Trophoblast cell (in vitro differentiated cells and primary cell): ENCODE measurements around the gene UPF1.
"Not testable (repeated sequence)": the region's sequence is repeated elsewhere in the genome, so short reads cannot be mapped to it uniquely, and the experiment has no call there.

Experiments used
- DNase-seq, 2 donors: peaks; one replicate each; pipeline ENCODE4 v3.0.0-alpha.2; 2016
- H2AFZ ChIP-seq: 2 replicates; pipeline ENCODE4 v1.6.1; 2013; ENCODE audit warnings: low read length, moderate library complexity, mild to moderate bottlenecking; ENCODE audit not compliant: insufficient read depth, poor library complexity
- H2AK5ac ChIP-seq: 2 replicates; pipeline ENCODE4 v1.6.1; 2013; ENCODE audit warnings: mild to moderate bottlenecking, low read length
- H2BK120ac ChIP-seq: 2 replicates; pipeline ENCODE4 v1.6.1; 2013; ENCODE audit warnings: low read length, mild to moderate bottlenecking, moderate library complexity; ENCODE audit not compliant: insufficient read depth, poor library complexity
- H2BK12ac ChIP-seq: 2 replicates; pipeline ENCODE4 v1.6.1; 2013; ENCODE audit warnings: mild to moderate bottlenecking, low read length, moderate library complexity
- H2BK5ac ChIP-seq: 2 replicates; pipeline ENCODE4 v1.6.1; 2013; ENCODE audit warnings: low read length, low read depth, moderate library complexity, mild to moderate bottlenecking; ENCODE audit not compliant: poor library complexity
- H3K14ac ChIP-seq: 2 replicates; pipeline ENCODE4 v1.6.1; 2013; ENCODE audit warnings: mild to moderate bottlenecking, low read length
- H3K18ac ChIP-seq: 2 replicates; pipeline ENCODE4 v1.6.1; 2013; ENCODE audit warnings: mild to moderate bottlenecking, low read length
- H3K23ac ChIP-seq: 2 replicates; pipeline ENCODE4 v1.6.1; 2013; ENCODE audit warnings: low read length
- H3K27ac ChIP-seq: 2 replicates; pipeline ENCODE4 v1.5.1; 2013; ENCODE audit warnings: low read depth, mild to moderate bottlenecking, inconsistent platforms, low read length, moderate library complexity
- H3K27me3 ChIP-seq: 2 replicates; pipeline ENCODE4 v1.6.1; 2013; ENCODE audit warnings: inconsistent platforms, mild to moderate bottlenecking, low read length, moderate library complexity; ENCODE audit not compliant: insufficient read depth
- H3K36me3 ChIP-seq, 2 experiments: 1 replicate in 1 of 2; 2 replicates in 1 of 2; pipeline ENCODE4 v1.6.1; 2013; ENCODE audit warnings: low read length in 2 of 2, mild to moderate bottlenecking in 2 of 2, moderate library complexity in 1 of 2; ENCODE audit not compliant: insufficient read depth in 2 of 2, control insufficient read depth in 1 of 2
- H3K4ac ChIP-seq: 2 replicates; pipeline ENCODE4 v1.6.1; 2013; ENCODE audit warnings: low read depth, mild to moderate bottlenecking, low read length, moderate library complexity
- H3K4me1 ChIP-seq, 2 experiments: 1 replicate in 1 of 2; 2 replicates in 1 of 2; pipeline ENCODE4 v1.6.1; 2013; ENCODE audit warnings: low read length in 2 of 2, mild to moderate bottlenecking in 2 of 2, moderate library complexity in 1 of 2; ENCODE audit not compliant: insufficient read depth in 2 of 2, control insufficient read depth in 1 of 2
- H3K4me2 ChIP-seq: 2 replicates; pipeline ENCODE4 v1.6.1; 2013; ENCODE audit warnings: inconsistent platforms, mild to moderate bottlenecking, low read length, moderate library complexity
- H3K4me3 ChIP-seq: 2 replicates; pipeline ENCODE4 v1.5.1; 2013; ENCODE audit warnings: mild to moderate bottlenecking, low read depth, low read length, inconsistent platforms
- H3K79me1 ChIP-seq: one replicate; pipeline ENCODE4 v1.6.1; 2013; ENCODE audit warnings: low read length
- H3K79me2 ChIP-seq: 2 replicates; pipeline ENCODE4 v1.6.1; 2013; ENCODE audit warnings: low read length, mild to moderate bottlenecking; ENCODE audit not compliant: control insufficient read depth, insufficient read depth, poor library complexity
- H3K9ac ChIP-seq: 2 replicates; pipeline ENCODE4 v1.6.1; 2013; ENCODE audit warnings: mild to moderate bottlenecking, low read length
- H3K9me3 ChIP-seq: 2 replicates; pipeline ENCODE4 v1.6.1; 2013; ENCODE audit warnings: low read depth, mild to moderate bottlenecking, control low read depth, inconsistent platforms, low read length; ENCODE audit not compliant: insufficient read depth
- H4K12ac ChIP-seq: 2 replicates; pipeline ENCODE4 v1.6.1; 2013; ENCODE audit warnings: low read depth, mild to moderate bottlenecking, low read length, moderate library complexity
- H4K8ac ChIP-seq: 2 replicates; pipeline ENCODE4 v1.6.1; 2013; ENCODE audit warnings: low read depth, mild to moderate bottlenecking, low read length, moderate library complexity
- H4K91ac ChIP-seq: one replicate; pipeline ENCODE4 v1.6.1; 2013; ENCODE audit warnings: low read depth, mild to moderate bottlenecking, low read length, moderate library complexity
- WGBS: extraction: QIAGEN DNeasy Blood & Tissue Kit; methylation state at CpG from one replicate; pipeline ENCODE4 v1.1.7; 2013; ENCODE audit warnings: missing lambda C conversion rate; ENCODE audit not compliant: insufficient read length, insufficient coverage; ENCODE audit errors: extremely low coverage; 5-methylcytosine and 5-hydroxymethylcytosine counted together

UPF1 gene

DNA sequence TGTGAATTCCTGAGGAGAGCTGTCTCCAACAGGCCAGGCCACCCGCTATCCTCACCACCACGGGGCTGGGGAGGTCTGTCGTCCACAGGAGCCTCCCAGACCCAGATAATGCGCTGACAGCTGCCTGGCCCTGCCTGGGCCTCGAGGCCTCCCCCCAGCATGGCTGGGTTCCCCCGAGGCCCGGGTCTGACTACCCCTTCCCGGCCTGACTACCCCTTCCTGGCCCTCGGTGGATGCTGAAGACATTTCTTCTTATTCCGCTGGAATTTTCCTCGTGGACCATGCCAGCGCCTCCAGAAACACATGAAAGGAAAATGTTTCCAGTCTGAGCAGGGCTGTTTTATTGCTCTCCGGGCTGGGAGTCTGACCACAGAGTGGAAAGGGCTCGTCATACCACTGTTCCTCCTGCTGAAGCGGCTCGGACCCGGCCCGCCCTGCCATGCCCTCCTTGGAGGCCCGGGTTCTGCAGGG is 23.9 kb upstream of the UPF1 start:
- Histone ChIP-seq H2AK5ac (no peak overlapping the region), H3K27me3 (no peaks in the 10 kb centered on the region), H4K12ac (no peak overlapping the region), H3K36me3 (no peaks in the 10 kb centered on the region), H3K18ac (no peak overlapping the region), H3K14ac (no peak overlapping the region), H4K91ac (no peak overlapping the region), H3K79me1 (no peaks in the 10 kb centered on the region), H3K9ac (no peak overlapping the region), H3K4ac (no peak overlapping the region), H3K79me2 (no peaks in the 10 kb centered on the region), H3K23ac (no peak overlapping the region), H3K9me3 (no peaks in the 10 kb centered on the region), H2BK5ac (no peak overlapping the region), H3K4me1 (no peaks in the 10 kb centered on the region), H3K27ac (no peak overlapping the region), H4K8ac (no peak overlapping the region), H2AFZ (no peak overlapping the region), H2BK12ac (no peak overlapping the region), H2BK120ac (no peak overlapping the region), H3K4me2 (no peak overlapping the region), H3K4me3 (no peak overlapping the region)
- DNase-seq: no peak
- WGBS: no CpG with 5 or more reads among the region's 19 CpGs

DNA sequence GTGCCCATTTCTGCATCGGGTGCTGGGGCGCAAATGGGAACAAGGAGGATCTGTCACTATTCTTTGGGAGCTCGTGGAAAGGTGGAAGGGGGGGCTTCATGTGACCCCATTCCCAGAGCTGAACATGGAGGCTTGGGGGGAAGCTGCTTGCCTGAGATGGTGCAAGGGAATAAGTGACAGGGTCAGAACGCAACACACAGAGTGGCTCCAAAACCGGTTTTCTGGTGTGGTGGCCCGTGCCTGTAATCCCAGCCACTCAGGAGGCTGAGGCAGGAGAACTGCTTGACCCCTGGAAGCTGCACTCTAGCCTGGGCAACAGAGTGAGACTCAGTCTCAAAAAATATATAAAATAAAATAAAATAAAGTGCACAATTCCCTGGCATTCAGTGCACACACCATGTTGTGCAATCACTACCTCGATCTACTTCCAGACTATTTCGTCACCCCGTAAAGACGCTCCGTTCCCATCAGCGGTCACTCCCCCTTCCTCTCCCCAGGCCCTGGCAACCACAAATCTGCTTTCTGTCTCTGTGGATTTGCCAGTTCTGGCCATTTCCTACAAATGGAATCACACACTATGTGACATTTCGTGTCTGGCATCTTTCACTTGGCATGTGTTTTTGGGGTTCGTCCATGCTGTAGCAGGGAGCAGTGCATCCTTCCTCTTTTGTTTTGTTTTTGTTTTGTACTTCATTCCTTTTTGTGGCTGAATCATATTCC is 22.4 kb upstream of the UPF1 start:
- peak in 1 of 2 donors; percentile 16 for DNase-seq

DNA sequence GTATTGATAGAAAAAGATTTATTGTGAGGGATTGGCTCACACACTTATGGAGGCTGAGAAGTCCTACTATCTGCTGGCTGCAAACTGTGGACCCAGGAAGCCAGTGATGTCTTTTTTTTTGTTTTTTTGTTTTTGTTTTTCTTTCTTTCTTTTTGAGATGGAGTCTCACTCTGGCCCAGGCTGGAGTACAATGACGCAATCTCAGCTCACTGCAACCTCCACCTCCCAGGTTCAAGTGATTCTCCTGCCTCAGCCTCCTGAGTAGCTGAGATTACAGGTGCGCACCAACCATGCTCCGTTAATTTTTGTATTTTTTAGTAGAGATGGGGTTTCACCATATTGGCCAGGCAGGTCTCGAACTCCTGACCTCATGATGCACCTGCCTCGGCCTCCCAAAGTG is 20.1 kb upstream of the UPF1 start:
- not testable (repeated sequence) for H2BK5ac ChIP-seq, H3K27me3 ChIP-seq
- no CpG with 5 or more reads among the region's 5 CpGs for WGBS

More for the DNA sequence above, 22.4 kb upstream of the UPF1 start:
- H3K27me3 ChIP-seq: no peaks in the 10 kb centered on the region
- H2BK12ac ChIP-seq: no peak overlapping the region
- H4K91ac ChIP-seq: no peak overlapping the region
- H2BK5ac ChIP-seq: no peak overlapping the region
- H3K14ac ChIP-seq: no peak overlapping the region
- H3K4me2 ChIP-seq: no peak overlapping the region
- H3K4me3 ChIP-seq: no peak overlapping the region
- H3K79me1 ChIP-seq: no peaks in the 10 kb centered on the region
- no peak overlapping the region for H2AFZ ChIP-seq
- no peak overlapping the region for H3K18ac ChIP-seq
- no peak overlapping the region for H3K4ac ChIP-seq
- H3K9ac ChIP-seq: no peak overlapping the region
- no peak overlapping the region for H2BK120ac ChIP-seq
- no peak overlapping the region for H2AK5ac ChIP-seq
- no peaks in the 10 kb centered on the region for H3K79me2 ChIP-seq
- H3K36me3 ChIP-seq: no peaks in the 10 kb centered on the region
- no peak overlapping the region for H4K8ac ChIP-seq
- no peaks in the 10 kb centered on the region for H3K9me3 ChIP-seq
- H3K23ac ChIP-seq: no peak overlapping the region
- no CpG with 5 or more reads among the region's 14 CpGs for WGBS
- no peaks in the 10 kb centered on the region for H3K4me1 ChIP-seq
- no peak overlapping the region for H4K12ac ChIP-seq
- H3K27ac ChIP-seq: no peak overlapping the region

DNA sequence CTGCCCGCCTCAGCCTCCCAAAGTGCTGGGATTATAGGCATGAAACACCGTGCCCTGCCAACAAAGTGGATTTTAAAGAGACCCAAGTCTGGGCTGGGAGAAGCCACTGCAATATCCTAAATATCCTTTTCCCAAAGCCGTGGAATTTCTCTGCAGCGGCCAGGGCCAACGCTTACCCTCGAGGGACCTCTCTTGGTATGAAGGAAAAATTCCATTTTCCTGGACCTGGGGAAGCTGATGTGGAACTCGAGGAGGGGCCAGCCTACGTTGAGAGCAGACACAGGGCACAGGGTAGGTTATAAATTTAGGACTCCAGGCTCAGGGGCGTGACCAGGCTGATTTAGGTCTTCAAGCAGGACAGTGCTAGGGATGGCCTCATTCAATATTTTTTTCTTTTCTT is 17.7 kb upstream of the UPF1 start:
- H2BK5ac ChIP-seq: no peak overlapping the region
- no CpG with 5 or more reads among the region's 9 CpGs for WGBS
- no peak overlapping the region for H3K4me3 ChIP-seq
- H3K4me2 ChIP-seq: no peak overlapping the region
- H3K79me2 ChIP-seq: no peaks in the 10 kb centered on the region
- DNase-seq: peak in 1 of 2 donors; percentile 12
- no peak overlapping the region for H3K18ac ChIP-seq
- H3K27me3 ChIP-seq: no peaks in the 10 kb centered on the region
- H2BK120ac ChIP-seq: no peak overlapping the region
- no peaks in the 10 kb centered on the region for H3K79me1 ChIP-seq
- H3K9ac ChIP-seq: no peak overlapping the region
- no peak overlapping the region for H4K8ac ChIP-seq
- no peak overlapping the region for H3K4ac ChIP-seq
- no peaks in the 10 kb centered on the region for H3K9me3 ChIP-seq
- no peak overlapping the region for H4K91ac ChIP-seq
- no peak overlapping the region for H2AK5ac ChIP-seq
- H3K23ac ChIP-seq: no peak overlapping the region
- H3K36me3 ChIP-seq: no peaks in the 10 kb centered on the region
- no peaks in the 10 kb centered on the region for H3K4me1 ChIP-seq
- no peak overlapping the region for H4K12ac ChIP-seq
- no peak overlapping the region for H3K14ac ChIP-seq
- no peak overlapping the region for H2AFZ ChIP-seq
- H2BK12ac ChIP-seq: no peak overlapping the region
- H3K27ac ChIP-seq: no peak overlapping the region

More for the DNA sequence above, 20.1 kb upstream of the UPF1 start:
- H4K91ac ChIP-seq, H4K12ac ChIP-seq, H2AFZ ChIP-seq, H3K27ac ChIP-seq, H2BK12ac ChIP-seq, H3K36me3 ChIP-seq, DNase-seq, H3K4me1 ChIP-seq, H3K9ac ChIP-seq, H3K18ac ChIP-seq, H3K4me3 ChIP-seq, H3K23ac ChIP-seq, H3K4me2 ChIP-seq, H3K14ac ChIP-seq, H3K79me2 ChIP-seq, H2BK120ac ChIP-seq, H3K4ac ChIP-seq, H3K9me3 ChIP-seq, H4K8ac ChIP-seq, H3K79me1 ChIP-seq, H2AK5ac ChIP-seq: not testable (repeated sequence)
